Activated CD8-positive, alpha-beta memory T cell treated with anti-CD3 and anti-CD28 coated beads for 1 hour (primary cell): ENCODE results near the gene PLS1.
A peak's percentile ranks its signal among the peaks of the same experiment; 100 is the strongest.
"Not testable (repeated sequence)": the region's sequence is repeated elsewhere in the genome, so short reads cannot be mapped to it uniquely, and the experiment has no call there.

Experiments
- DNase-seq, 2 donors: peaks; one replicate each; pipeline ENCODE4 v3.0.0-alpha.2; 2020; ENCODE audit warnings: low read depth in 1 of 2; ENCODE audit errors: extremely low read depth in 1 of 2

Gene PLS1

GRCh38 chr3:142690613-142691012 lies 94.4 kb downstream of the PLS1 start:
- no peak for DNase-seq

- DNase-seq = no peak
Measured at GRCh38 chr3:142691527-142691926, 95.3 kb downstream of the PLS1 start.

GRCh38 chr3:142693136-142693853 lies 97.1 kb downstream of the PLS1 start:
- no peak for DNase-seq

GRCh38 chr3:142694225-142694624 lies 98.0 kb downstream of the PLS1 start:
- DNase-seq = no peak

- DNase-seq = no peak
Measured at GRCh38 chr3:142705198-142705597, 109.0 kb downstream of the PLS1 start.

- DNase-seq = no peak
Measured at GRCh38 chr3:142706321-142707127, 110.3 kb downstream of the PLS1 start.

- no peak for DNase-seq
Measured at GRCh38 chr3:142709207-142709606, 113.0 kb downstream of the PLS1 start.

GRCh38 chr3:142714882-142715281 lies 118.7 kb downstream of the PLS1 start:
- DNase-seq = not testable (repeated sequence)

GRCh38 chr3:142716102-142716501 lies 119.9 kb downstream of the PLS1 start:
- DNase-seq = no peak

GRCh38 chr3:142723665-142723967 lies 127.4 kb downstream of the PLS1 start:
- DNase-seq = no peak

GRCh38 chr3:142723968-142724681 lies 127.9 kb downstream of the PLS1 start, which contains the start of gene TRPC1:
Gene TRPC1 (plus strand): TSS chr3:142724034. CDS start chr3:142724560, 526 bp downstream.
- DNase-seq = peak; percentile 48 to 56

- DNase-seq = peak in 1 of 2 donors; percentile 0
Measured at GRCh38 chr3:142724682-142725356, 128.6 kb downstream of the PLS1 start.

GRCh38 chr3:142725357-142725739 lies 129.2 kb downstream of the PLS1 start:
- no peak for DNase-seq

GRCh38 chr3:142726017-142726416 lies 129.8 kb downstream of the PLS1 start:
- no peak for DNase-seq

GRCh38 chr3:142732066-142732465 lies 135.9 kb downstream of the PLS1 start:
- no peak for DNase-seq

GRCh38 chr3:142734834-142735233 lies 138.6 kb downstream of the PLS1 start:
- DNase-seq = no peak

- DNase-seq = no peak
Measured at GRCh38 chr3:142735462-142735861, 139.3 kb downstream of the PLS1 start.

GRCh38 chr3:142738396-142738795 lies 142.2 kb downstream of the PLS1 start:
- no peak for DNase-seq

- no peak for DNase-seq
Measured at GRCh38 chr3:142746646-142747045, 150.5 kb downstream of the PLS1 start.

GRCh38 chr3:142750531-142750930 lies 154.3 kb downstream of the PLS1 start:
- DNase-seq = not testable (repeated sequence)

- DNase-seq = not testable (repeated sequence)
Measured at GRCh38 chr3:142752605-142753004, 156.4 kb downstream of the PLS1 start.
